ENCODE measurements around the gene SLC25A29.

Gene SLC25A29, protein sequence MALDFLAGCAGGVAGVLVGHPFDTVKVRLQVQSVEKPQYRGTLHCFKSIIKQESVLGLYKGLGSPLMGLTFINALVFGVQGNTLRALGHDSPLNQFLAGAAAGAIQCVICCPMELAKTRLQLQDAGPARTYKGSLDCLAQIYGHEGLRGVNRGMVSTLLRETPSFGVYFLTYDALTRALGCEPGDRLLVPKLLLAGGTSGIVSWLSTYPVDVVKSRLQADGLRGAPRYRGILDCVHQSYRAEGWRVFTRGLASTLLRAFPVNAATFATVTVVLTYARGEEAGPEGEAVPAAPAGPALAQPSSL

DNA sequence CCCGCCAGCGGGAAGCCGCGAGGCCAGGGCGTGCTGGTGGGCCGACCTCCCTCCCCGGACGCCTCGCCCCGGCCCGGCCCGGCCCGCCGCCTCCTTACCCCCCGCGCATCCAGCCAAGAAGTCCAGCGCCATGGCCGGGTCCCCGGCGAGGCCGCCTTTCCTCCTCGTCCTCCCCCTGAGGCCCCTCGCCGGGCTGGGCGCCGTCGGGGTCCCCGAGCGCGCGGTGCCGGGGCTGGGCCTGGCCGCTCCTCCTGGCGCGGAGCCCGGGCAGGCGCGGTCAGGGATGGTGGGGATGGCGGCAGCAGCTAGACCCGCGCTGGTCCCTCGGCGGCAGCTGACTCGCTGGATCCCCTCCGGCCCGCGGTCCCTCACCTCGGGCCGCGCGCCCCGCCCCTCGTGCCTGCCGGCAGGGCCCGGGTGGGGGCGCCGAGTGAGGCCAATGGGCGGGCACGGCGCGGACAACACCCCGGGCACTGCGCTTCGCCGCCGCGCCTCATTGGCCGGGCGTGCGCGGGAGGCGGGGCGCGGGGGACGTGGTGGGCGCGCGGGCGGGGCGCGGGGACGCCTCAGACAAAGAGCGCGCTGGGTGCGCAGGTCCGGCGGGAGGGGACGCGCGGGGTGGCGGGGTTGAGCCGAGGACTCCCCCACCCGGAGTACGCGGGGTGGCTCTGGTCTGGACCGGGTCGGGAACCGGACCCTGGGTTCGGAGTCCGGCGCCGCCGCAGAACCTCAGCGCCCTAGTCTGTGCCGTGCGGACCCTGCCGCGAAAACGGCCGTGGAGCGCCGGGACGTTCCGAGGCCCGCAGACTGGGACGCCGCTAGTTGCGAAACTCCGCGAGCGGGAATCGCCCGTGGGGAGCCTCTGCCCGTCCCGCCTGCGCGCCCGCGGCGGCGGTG, at the start of gene SLC25A29:
Gene SLC25A29, minus strand, starts transcription at position 344 of the 897 bp plus-strand sequence. Its CDS starts 212 bp downstream, at position 132.
- TF ChIP-seq MYC (IDR thresholded peaks at IDR 0.05; ENCODE audit: low read depth, low read length) (no peak), POLR2A (IDR thresholded peaks at IDR 0.05; ENCODE audit: extremely low read depth, insufficient read length) (peak; percentile 42), MAX (IDR thresholded peaks at IDR 0.05; ENCODE audit: low read depth, low read length) (peak; percentile 12; the same call in 1 of the 2 replicates)
- TF ChIP-seq, protein P1, sequence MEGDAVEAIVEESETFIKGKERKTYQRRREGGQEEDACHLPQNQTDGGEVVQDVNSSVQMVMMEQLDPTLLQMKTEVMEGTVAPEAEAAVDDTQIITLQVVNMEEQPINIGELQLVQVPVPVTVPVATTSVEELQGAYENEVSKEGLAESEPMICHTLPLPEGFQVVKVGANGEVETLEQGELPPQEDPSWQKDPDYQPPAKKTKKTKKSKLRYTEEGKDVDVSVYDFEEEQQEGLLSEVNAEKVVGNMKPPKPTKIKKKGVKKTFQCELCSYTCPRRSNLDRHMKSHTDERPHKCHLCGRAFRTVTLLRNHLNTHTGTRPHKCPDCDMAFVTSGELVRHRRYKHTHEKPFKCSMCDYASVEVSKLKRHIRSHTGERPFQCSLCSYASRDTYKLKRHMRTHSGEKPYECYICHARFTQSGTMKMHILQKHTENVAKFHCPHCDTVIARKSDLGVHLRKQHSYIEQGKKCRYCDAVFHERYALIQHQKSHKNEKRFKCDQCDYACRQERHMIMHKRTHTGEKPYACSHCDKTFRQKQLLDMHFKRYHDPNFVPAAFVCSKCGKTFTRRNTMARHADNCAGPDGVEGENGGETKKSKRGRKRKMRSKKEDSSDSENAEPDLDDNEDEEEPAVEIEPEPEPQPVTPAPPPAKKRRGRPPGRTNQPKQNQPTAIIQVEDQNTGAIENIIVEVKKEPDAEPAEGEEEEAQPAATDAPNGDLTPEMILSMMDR (IDR thresholded peaks at IDR 0.05; ENCODE audit: low read depth, low read length): no peak
- H3K4me3 ChIP-seq (ENCODE audit: low read depth, low read length): peak within 1 kb of the TSS; percentile 59
- DNase-seq (ENCODE audit: low read depth): peak; percentile 93

GRCh38 chr14:100350986-100351385, 44.7 kb upstream of the SLC25A29 start:
- no peak for TF ChIP-seq POLR2A (IDR thresholded peaks at IDR 0.05; ENCODE audit: extremely low read depth, insufficient read length)
- TF ChIP-seq, protein P1 (IDR thresholded peaks at IDR 0.05; ENCODE audit: low read depth, low read length): no peak
- no peak for TF ChIP-seq MAX (IDR thresholded peaks at IDR 0.05; ENCODE audit: low read depth, low read length)
- TF ChIP-seq MYC (IDR thresholded peaks at IDR 0.05; ENCODE audit: low read depth, low read length): no peak

DNA sequence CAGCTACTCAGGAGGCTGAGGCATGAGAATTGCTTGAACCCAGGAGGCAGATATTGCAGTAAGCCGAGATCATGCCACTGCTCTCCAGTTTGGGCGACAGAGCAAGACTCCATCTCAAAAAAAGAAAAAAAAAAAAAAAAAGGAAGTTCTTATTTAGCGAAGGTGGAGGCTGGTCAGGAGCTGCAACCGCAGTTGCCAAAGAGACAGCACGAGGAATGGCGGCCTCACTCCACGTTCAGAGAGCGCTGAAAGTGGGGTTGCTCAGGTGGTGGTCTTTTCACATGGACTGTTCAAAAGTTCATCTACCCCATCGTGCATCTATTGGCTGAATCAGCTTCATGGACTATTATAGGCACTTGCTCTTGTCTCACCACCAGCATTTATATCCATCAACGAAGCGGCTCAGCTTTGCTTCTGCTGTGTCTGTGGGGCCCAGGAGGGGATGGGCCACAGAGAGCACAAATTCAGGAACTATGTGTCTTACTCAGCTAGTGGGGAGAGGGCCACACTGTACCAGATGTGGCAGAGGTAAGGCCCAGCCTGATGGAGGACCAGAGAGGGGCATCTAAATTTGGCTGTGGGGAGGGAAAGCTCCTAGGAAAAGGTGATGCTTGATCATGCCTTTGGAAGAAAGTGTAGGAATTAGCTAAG, 44.2 kb upstream of the SLC25A29 start:
- no peak for DNase-seq (ENCODE audit: low read depth)
- H3K4me3 ChIP-seq (ENCODE audit: low read depth, low read length): no peak overlapping the region
- TF ChIP-seq MAX (IDR thresholded peaks at IDR 0.05; ENCODE audit: low read depth, low read length) (no peak), MYC (IDR thresholded peaks at IDR 0.05; ENCODE audit: low read depth, low read length) (no peak), POLR2A (IDR thresholded peaks at IDR 0.05; ENCODE audit: extremely low read depth, insufficient read length) (no peak)
- TF ChIP-seq, protein P1 (IDR thresholded peaks at IDR 0.05; ENCODE audit: low read depth, low read length): no peak

More at GRCh38 chr14:100350986-100351385, 44.7 kb upstream of the SLC25A29 start:
- DNase-seq (ENCODE audit: low read depth): no peak
- no peak overlapping the region for H3K4me3 ChIP-seq (ENCODE audit: low read depth, low read length)

GRCh38 chr14:100348784-100349685, 42.8 kb upstream of the SLC25A29 start:
- no peak for DNase-seq (ENCODE audit: low read depth)
- TF ChIP-seq POLR2A (IDR thresholded peaks at IDR 0.05; ENCODE audit: extremely low read depth, insufficient read length) (no peak), MYC (IDR thresholded peaks at IDR 0.05; ENCODE audit: low read depth, low read length) (no peak), MAX (IDR thresholded peaks at IDR 0.05; ENCODE audit: low read depth, low read length) (no peak)
- TF ChIP-seq, protein P1 (IDR thresholded peaks at IDR 0.05; ENCODE audit: low read depth, low read length): no peak
- H3K4me3 ChIP-seq (ENCODE audit: low read depth, low read length): no peak overlapping the region
